Cardiac septum (tissue), 1 donor: ENCODE data around the gene FRG1. TPM values are rescaled to one million over a fixed set of nuclear protein-coding genes. Genes with fewer than 3 reads are reported as not detected.
"Not testable (repeated sequence)": the region's sequence is repeated elsewhere in the genome, so short reads cannot be mapped to it uniquely, and the experiment has no call there.

Experiments
- DNase-seq: peaks from one replicate; pipeline ENCODE4 v3.0.0-alpha.2; 2020; ENCODE audit warnings: low spot score
- intact Hi-C: fragments of 100-400 bp; cut with DNase I; formaldehyde crosslinking; loops from one replicate; pipeline ENCODE4 v1.14.0; 2022
- total RNA-seq: library from RNA; stranded (reverse); fragmentation: NEBNext Ultra II Directional; extraction: Animal tissue kit (Norgen Biotek cat#: 25700); gene quantifications from one replicate; pipeline ENCODE4 v1.2.1, GENCODE V29; 2021
- donor health status: DM: no; HTN: no; CAD: no.

The FRG1 gene
- total RNA-seq, 1 donor from 2014 or later, result 33.0 TPM

- intact Hi-C loops, DNase-seq: not testable (repeated sequence)
Measured at GRCh38 chr4:189983916-189984526, 43.3 kb downstream of the FRG1 start.

- DNase-seq, intact Hi-C loops: not testable (repeated sequence)
Measured at GRCh38 chr4:189984661-189985060, 44.0 kb downstream of the FRG1 start.

- intact Hi-C loops, result not testable (repeated sequence)
Measured at GRCh38 chr4:189985651-189986243, 45.1 kb downstream of the FRG1 start.

GRCh38 chr4:189988877-189989431 lies 48.3 kb downstream of the FRG1 start:
- intact Hi-C loops, result no loop called here
- no peak for DNase-seq

More at GRCh38 chr4:189985651-189986243, 45.1 kb downstream of the FRG1 start:
- not testable (repeated sequence) for DNase-seq

GRCh38 chr4:189989941-189990340 lies 49.3 kb downstream of the FRG1 start:
- intact Hi-C loops, DNase-seq: not testable (repeated sequence)

Other genes with a start within 250 kb of the FRG1 start
- gene FRG2, start 86.4 kb downstream of the FRG1 start, total RNA-seq, result not detected
- 0.05 TPM for gene DBET, start 123.6 kb downstream of the FRG1 start, total RNA-seq
- gene DUX4, start 232.9 kb downstream of the FRG1 start, total RNA-seq, result not detected